Fibroblast of lung (primary cell): ENCODE results near the gene PATJ. TPM values are rescaled to one million over a fixed set of nuclear protein-coding genes. Genes with fewer than 3 reads are reported as not detected.
"Not testable (repeated sequence)": the region's sequence is repeated elsewhere in the genome, so short reads cannot be mapped to it uniquely, and the experiment has no call there.

ENCODE experiments used
- DNase-seq, 2 donors: peaks; one replicate each; pipeline versions ENCODE4 v3.0.0 to v3.0.0-alpha.2; 2010; ENCODE audit warnings: low read depth in 2 of 2
- H2AFZ ChIP-seq: 2 replicates; pipeline ENCODE4 v1.5.1; 2012; ENCODE audit warnings: low read length, control low read depth, inconsistent platforms
- H3K27ac ChIP-seq: 2 replicates; pipeline ENCODE4 v1.5.1; 2011; ENCODE audit warnings: low read length, control low read depth; ENCODE audit not compliant: insufficient read depth
- H3K27me3 ChIP-seq: 2 replicates; pipeline ENCODE4 v1.5.1; 2011; ENCODE audit warnings: mild to moderate bottlenecking, low read length; ENCODE audit not compliant: control insufficient read depth, insufficient read depth
- H3K36me3 ChIP-seq: 2 replicates; pipeline ENCODE4 v1.5.1; 2011; ENCODE audit warnings: low read length; ENCODE audit not compliant: control insufficient read depth, insufficient read depth
- H3K4me1 ChIP-seq: 2 replicates; pipeline ENCODE4 v1.5.1; 2011; ENCODE audit warnings: low read length; ENCODE audit not compliant: control insufficient read depth, insufficient read depth; ENCODE audit errors: extremely low read depth
- H3K4me2 ChIP-seq: 2 replicates; pipeline ENCODE4 v1.5.1; 2011; ENCODE audit warnings: low read length, control low read depth; ENCODE audit not compliant: insufficient read depth; ENCODE audit errors: extremely low read depth
- H3K4me3 ChIP-seq, 4 experiments: fragments of 200-600 bp in 1 of 4; sonication (generic) in 1 of 4; replicated peaks in 1 of 4; 2 replicates each; pipeline ENCODE4 v1.5.1; 2011 to 2016; ENCODE audit warnings: low read length in 4 of 4, low read depth in 3 of 4, mild to moderate bottlenecking in 3 of 4, control low read depth in 2 of 4, inconsistent platforms in 1 of 4, mixed read lengths in 1 of 4; ENCODE audit not compliant: insufficient read depth in 1 of 4; ENCODE audit errors: control extremely low read depth in 1 of 4
- H3K79me2 ChIP-seq: 2 replicates; pipeline ENCODE4 v1.5.1; 2012; ENCODE audit warnings: mild to moderate bottlenecking, low read length, inconsistent platforms; ENCODE audit not compliant: control insufficient read depth, insufficient read depth
- H3K9ac ChIP-seq: 2 replicates; pipeline ENCODE4 v1.5.1; 2011; ENCODE audit warnings: mild to moderate bottlenecking, low read length, control low read depth; ENCODE audit not compliant: insufficient read depth
- H3K9me3 ChIP-seq: 2 replicates; pipeline ENCODE4 v1.5.1; 2012; ENCODE audit warnings: low read depth, low read length; ENCODE audit not compliant: control insufficient read depth, insufficient read depth
- H4K20me1 ChIP-seq: 2 replicates; pipeline ENCODE4 v1.5.1; 2011; ENCODE audit warnings: low read length; ENCODE audit not compliant: control insufficient read depth, insufficient read depth; ENCODE audit errors: extremely low read depth
- EZH2 ChIP-seq: IDR thresholded peaks from 2 replicates; pipeline ENCODE4 v1.5.1; 2012; ENCODE audit warnings: low read length, control low read depth, mild to moderate bottlenecking; ENCODE audit errors: missing control alignments
- polyA plus RNA-seq, 2 donors: library from polyadenylated mRNA; depleted of rRNA in 1 of 2; stranded (reverse) in 1 of 2; unstranded in 1 of 2; fragments of >200 nt; gene quantifications; 2 replicates each; pipeline ENCODE4 v1.2.1, GENCODE V29; 2011 to 2012; ENCODE audit warnings: missing spikeins in 1 of 2
- total RNA-seq: library from RNA; depleted of rRNA; stranded (reverse); fragments of >200 nt; gene quantifications from 2 replicates; pipeline ENCODE4 v1.2.1, GENCODE V29; 2014
- TF ChIP-seq, protein P1 (sequence below), 2 donors: IDR thresholded peaks in 1 of 2; conservative IDR thresholded peaks in 1 of 2; 1 replicate in 1 of 2; 2 replicates in 1 of 2; pipeline ENCODE4 v1.5.1; 2011 to 2012; ENCODE audit warnings: low read length in 2 of 2, control low read depth in 1 of 2, inconsistent platforms in 1 of 2, low read depth in 1 of 2, mild to moderate bottlenecking in 1 of 2

PATJ gene
- total and polyA plus RNA-seq, 2 donors (not counting 1 experiment from before 2014, with no cell fraction given) = 2.5 to 12.4 TPM

DNA sequence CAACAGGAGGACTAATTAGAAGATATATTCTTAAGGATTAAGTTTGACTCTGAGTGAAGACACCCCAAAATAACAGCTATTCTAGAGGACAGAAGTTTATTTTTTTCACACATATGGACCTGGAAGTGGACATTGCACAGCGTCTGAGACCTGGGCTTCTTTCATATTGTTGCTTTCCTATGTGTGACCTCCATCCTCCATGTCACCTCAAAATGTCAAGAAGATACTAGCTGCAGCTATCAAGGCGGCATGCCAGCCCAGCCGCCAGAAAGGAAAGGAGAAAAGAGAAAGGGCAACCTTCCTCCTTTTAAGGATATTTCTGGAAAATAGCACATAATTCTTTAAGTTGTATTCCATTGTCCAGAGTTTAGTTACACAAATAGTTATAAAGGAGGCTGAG, 220.4 kb downstream of the PATJ start:
- H4K20me1 ChIP-seq = no peaks in the 10 kb centered on the region
- no peaks in the 10 kb centered on the region for H3K36me3 ChIP-seq
- no peak overlapping the region for H3K4me3 ChIP-seq
- no peak overlapping the region for H2AFZ ChIP-seq
- no peaks in the 10 kb centered on the region for H3K4me1 ChIP-seq
- TF ChIP-seq, protein P1, sequence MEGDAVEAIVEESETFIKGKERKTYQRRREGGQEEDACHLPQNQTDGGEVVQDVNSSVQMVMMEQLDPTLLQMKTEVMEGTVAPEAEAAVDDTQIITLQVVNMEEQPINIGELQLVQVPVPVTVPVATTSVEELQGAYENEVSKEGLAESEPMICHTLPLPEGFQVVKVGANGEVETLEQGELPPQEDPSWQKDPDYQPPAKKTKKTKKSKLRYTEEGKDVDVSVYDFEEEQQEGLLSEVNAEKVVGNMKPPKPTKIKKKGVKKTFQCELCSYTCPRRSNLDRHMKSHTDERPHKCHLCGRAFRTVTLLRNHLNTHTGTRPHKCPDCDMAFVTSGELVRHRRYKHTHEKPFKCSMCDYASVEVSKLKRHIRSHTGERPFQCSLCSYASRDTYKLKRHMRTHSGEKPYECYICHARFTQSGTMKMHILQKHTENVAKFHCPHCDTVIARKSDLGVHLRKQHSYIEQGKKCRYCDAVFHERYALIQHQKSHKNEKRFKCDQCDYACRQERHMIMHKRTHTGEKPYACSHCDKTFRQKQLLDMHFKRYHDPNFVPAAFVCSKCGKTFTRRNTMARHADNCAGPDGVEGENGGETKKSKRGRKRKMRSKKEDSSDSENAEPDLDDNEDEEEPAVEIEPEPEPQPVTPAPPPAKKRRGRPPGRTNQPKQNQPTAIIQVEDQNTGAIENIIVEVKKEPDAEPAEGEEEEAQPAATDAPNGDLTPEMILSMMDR (conservative IDR thresholded peaks at IDR 0.05 in 1 of 2, IDR thresholded peaks at IDR 0.05 in 1 of 2; ENCODE audit: low read depth in 1 of 2, low read length in 2 of 2) = no peak
- TF ChIP-seq EZH2 = no peak
- H3K27ac ChIP-seq = no peak overlapping the region
- H3K9me3 ChIP-seq = no peaks in the 10 kb centered on the region
- H3K9ac ChIP-seq = no peak overlapping the region
- H3K4me2 ChIP-seq = no peak overlapping the region
- no peaks in the 10 kb centered on the region for H3K27me3 ChIP-seq
- H3K79me2 ChIP-seq = no peaks in the 10 kb centered on the region
- DNase-seq = no peak

DNA sequence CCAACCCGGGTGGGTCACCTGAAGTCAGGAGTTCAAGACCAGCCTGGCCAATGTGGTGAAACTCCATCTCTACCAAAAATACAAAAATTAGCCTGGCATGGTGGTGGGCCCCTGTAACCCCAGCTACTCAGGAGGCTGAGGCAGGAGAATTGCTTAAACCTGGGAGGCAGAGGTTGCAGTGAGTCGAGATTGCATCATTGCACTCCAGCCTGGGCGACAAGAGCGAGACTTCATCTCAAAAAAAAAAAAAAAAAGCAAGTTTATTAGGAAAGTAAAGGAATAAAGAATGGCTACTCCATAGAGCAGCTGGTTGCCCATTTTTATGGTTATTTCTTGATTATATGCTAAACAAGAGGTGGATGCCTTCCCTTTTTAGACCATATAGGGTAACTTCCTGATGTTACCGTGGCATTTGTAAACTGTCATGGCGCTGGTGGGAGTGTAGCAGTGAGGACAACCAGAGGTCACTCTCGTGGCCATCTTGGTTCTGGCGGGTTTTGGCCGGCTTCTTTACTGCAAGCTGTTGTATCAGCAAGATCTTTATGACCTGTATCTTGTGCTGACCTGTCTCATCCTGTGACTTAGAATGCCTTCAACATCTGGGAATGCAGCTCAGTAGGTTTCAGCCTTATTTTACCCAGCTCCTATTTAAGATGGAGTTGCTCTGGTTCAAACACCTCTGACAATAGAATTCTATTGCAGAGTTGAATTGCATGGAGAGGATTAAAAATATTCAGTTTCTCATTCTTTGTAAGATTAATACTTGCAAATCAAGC, 224.4 kb downstream of the PATJ start:
- H3K27ac ChIP-seq, H2AFZ ChIP-seq, H3K4me2 ChIP-seq, H3K36me3 ChIP-seq, DNase-seq, H3K4me3 ChIP-seq, H3K9ac ChIP-seq, H3K9me3 ChIP-seq, H3K79me2 ChIP-seq, H3K4me1 ChIP-seq, H4K20me1 ChIP-seq, H3K27me3 ChIP-seq: not testable (repeated sequence)

DNA sequence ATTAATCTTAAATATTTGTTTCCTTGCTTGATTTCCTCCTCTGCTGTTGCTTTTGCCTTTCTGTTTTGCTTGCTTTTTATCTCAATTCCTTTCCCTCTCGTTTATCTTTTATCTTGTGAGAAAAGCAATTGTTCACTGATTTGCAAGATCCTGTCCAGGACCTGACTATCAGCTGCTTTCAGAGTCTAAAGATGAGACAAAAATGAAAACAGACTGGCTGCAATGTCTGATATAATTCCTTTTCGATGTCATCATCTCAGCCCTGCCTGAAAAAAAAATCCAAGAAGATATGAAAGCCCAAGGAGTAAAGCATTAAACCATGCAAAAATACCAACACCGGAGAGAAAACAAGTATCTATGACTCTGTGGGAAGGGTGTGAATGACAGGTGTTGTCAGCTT, 225.5 kb downstream of the PATJ start:
- H3K27me3 ChIP-seq = no peaks in the 10 kb centered on the region
- H3K9ac ChIP-seq = no peak overlapping the region
- no peaks in the 10 kb centered on the region for H3K9me3 ChIP-seq
- no peaks in the 10 kb centered on the region for H3K36me3 ChIP-seq
- H4K20me1 ChIP-seq = no peaks in the 10 kb centered on the region
- no peak for DNase-seq
- H3K4me3 ChIP-seq = no peak overlapping the region
- H3K79me2 ChIP-seq = no peaks in the 10 kb centered on the region
- H3K4me1 ChIP-seq = no peaks in the 10 kb centered on the region
- no peak overlapping the region for H2AFZ ChIP-seq
- no peak for TF ChIP-seq EZH2
- TF ChIP-seq, protein P1 (conservative IDR thresholded peaks at IDR 0.05 in 1 of 2, IDR thresholded peaks at IDR 0.05 in 1 of 2; ENCODE audit: low read depth in 1 of 2, low read length in 2 of 2) = no peak
- H3K27ac ChIP-seq = no peak overlapping the region
- H3K4me2 ChIP-seq = no peak overlapping the region
